GM04504 (cell line): Measurements from ENCODE around the gene CARS2.
A peak's percentile ranks its signal among the peaks of the same experiment; 100 is the strongest.
"Not testable (repeated sequence)": the region's sequence is repeated elsewhere in the genome, so short reads cannot be mapped to it uniquely, and the experiment has no call there.

Experiments used
- DNase-seq: peaks from one replicate; pipeline ENCODE4 v3.0.0-alpha.2; 2012; ENCODE audit warnings: low read depth

The CARS2 gene

DNA sequence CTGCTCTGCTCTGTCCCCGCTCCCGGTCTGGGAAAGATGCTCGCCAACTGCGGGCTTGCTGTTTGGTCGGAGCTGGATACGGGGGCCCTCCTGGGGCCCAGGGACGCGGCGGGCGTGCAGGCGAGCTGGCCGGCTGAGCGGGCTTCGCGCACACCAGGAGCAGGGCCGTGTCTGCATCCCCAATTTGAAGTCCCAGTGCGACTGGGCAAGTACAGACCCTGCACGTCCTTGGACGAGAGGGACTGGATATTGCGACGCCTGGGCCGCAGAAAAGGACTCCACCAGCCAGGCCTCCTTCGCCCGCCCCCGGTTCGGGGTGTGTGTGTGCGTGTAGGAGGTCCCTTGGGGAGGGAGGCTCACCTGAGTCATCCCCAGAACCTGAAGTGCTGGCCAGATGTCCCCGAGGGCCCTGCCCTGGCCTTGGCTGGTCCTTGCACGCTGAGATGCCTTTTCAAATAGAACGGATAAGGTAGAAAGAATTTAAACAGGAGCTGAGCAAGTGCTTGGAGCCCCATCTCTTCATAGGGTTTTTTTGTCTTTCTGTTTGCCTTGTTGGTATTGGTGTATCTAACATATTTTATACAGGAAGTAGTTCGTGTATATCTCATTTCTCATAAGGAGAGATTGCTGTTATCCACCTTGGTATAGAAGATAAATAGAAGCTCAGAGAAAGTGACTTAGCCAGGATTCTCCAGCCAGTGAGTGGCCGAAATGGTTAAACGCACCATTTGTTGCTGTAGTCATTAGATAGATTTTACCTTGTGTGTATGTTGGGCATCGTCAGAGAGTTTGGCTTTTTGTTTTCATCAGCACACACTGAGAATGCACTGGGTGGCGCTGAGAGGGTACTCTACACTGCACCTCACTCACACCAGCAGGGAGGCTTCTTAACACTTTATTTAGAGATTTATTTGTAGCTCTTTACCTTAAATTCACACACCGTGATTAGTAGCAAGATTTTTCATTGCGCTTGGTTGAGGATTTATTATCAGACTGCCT, 89.5 kb downstream of the CARS2 start:
- no peak for DNase-seq

DNA sequence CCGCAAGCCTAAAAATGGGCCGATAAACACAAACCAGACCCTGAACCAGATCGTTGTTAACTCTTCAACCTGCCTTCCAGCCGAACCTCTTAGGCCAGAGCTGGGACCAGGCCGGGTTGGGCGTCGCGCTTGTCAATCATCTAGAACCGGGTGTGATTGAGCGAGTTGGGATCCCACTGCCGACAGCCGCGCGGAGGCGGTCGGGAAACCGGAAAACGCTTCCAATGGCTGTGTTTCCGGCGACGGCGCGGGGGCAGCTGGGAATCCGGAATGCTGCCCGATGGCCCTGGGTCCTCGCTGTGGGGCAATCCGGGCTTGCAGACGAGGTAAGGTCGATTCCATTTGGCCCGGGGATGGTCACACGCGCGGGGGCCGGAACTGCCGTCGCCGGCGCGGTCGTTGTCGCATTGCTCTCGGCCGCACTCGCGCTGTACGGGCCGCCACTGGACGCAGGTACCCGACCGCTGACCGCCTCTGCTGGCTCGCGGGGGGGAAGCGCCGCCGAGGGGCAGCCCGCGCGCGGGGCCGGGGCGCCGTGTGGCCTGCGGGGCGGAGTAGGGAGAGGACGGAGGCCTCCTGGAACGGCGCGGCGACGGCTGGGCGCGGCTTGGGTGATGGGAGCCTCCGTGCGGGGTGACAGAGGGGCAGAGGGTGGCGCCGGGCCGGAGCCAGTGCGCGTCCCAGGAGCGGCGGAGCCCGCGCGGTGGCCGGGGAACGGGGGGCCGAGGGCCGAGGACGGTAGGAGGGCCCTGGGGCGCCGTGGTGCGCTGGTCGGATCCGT, 90.4 kb downstream of the CARS2 start, which contains the start of gene NAXD:
Gene NAXD (plus strand): TSS at position 224 of the 781 bp plus-strand sequence. CDS start 57 bp downstream, at position 281.
- DNase-seq: peak; percentile 90

DNA sequence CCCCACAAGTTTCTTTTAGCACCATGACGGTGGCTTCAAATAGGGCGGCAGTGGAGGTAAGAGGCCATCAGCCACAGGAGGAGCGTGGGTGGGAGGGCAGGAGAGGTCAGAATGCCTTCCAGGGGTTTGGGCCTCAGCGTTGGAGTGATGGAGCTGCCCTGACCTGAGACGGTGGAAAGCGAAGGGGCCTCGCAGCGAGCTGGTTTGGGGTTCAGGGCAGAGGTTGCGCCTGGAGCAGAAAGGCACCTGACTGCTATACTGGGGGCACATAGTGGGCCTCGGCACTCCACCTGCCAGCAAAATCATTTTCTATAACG, 91.0 kb downstream of the CARS2 start:
- DNase-seq: no peak

DNA sequence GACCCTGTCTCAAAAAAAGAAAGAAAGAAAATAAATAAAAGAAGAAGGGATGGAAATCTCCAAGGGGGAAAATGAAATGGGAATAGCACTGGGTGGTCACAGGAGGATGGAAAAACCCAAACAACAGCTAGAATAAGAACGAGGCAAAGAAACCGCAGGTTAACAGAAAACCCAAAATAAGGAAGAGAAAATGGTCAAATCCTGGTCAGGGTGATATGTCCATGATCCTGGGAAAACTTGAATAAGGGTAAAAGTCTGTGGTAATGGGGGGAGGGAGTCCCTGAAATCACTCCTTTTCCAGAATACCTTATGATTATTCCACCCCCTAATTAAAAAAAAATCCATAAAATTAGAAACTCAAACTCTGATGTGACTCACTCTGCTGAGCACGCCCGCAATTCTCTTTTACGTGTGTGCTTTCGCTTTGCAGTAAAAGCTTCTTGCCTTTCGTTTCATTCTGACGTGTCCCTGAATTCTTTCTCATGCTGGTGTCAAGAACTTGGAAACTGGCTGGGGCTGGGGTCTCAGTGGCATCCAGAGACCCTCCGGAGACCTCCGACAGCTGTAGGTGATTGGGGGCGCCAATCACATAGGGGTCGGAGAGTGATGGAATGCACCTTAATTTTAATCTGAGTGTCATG, 94.8 kb downstream of the CARS2 start:
- DNase-seq: no peak

DNA sequence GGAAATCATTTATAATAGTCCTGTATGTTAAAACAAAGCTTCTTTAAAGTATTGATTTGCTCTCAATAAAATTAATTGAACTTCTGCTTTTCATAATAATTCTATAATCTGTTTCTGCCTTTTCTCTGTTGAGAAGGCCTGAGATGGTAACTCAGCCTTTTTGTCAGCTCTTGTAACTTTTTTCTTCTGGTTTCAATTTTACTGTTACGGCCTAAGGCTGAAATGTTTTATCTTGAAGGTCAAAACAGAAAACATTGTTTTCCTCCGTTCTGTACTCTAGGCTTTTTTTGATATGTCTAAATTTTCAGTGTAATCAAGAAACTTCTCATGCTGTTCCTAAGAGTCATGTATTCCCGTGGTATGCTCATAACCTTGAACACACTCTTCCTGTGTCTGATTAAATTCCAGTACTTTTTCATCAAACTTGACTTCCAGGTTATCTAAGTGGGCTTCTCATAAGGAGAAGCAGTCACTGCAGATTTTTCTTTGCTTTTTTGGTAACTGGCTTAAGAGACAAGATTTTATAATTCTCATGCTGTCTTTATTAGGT, 98.2 kb downstream of the CARS2 start:
- DNase-seq: no peak

DNA sequence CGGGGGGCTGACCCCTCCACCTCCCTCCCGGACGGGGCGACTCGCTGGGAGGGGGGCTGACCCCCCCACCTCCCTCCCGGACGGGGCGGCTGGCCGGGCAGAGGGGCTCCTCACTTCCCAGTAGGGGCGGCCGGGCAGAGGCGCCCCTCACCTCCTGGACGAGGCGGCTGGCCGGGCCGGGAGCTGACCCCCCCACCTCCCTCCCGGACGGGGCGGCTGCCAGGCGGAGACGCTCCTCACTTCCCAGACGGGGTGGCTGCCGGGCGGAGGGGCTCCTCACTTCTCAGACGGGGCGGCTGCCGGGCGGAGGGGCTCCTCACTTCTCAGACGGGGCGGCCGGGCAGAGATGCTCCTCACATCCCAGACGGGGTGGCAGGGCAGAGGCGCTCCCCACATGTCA, 99.6 kb downstream of the CARS2 start:
- DNase-seq: not testable (repeated sequence)

DNA sequence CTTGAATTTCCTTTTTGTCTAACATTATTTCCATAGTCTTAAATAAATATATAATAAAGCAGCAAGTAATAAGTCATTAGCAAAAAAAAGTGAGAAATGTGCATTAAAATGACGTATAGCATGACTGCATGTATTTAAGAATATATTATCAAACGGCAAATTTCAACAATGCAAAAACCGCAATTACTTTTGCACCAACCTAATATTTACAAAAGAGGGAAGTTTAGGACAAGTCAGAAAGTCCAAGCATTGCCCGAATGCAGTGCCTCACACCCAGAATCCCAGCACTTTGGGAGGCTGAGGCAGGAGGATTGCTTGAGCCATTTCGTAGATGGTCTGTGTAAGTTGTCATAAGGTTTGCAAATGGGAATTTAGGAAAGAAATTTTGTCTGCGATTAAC, 100.8 kb downstream of the CARS2 start:
- no peak for DNase-seq

DNA sequence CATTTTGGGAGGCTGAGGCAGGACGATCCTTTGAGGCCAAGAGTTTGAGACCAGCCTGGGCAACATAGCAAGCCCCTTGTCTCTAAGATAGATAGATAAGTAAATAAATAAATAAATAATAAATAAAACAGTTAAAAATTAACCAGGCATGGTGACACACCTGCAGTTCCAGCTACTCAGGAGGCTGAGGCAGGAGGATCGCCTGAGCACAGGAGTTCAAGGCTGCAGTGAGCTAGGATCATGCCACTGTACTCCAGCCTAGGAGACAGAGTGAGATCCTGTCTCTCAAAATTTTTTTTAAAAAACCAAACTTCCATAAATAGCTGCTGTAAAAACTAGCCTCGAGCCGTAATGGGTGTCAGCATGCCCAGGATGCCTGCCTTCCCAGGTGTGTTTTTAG, 104.9 kb downstream of the CARS2 start:
- DNase-seq: no peak

DNA sequence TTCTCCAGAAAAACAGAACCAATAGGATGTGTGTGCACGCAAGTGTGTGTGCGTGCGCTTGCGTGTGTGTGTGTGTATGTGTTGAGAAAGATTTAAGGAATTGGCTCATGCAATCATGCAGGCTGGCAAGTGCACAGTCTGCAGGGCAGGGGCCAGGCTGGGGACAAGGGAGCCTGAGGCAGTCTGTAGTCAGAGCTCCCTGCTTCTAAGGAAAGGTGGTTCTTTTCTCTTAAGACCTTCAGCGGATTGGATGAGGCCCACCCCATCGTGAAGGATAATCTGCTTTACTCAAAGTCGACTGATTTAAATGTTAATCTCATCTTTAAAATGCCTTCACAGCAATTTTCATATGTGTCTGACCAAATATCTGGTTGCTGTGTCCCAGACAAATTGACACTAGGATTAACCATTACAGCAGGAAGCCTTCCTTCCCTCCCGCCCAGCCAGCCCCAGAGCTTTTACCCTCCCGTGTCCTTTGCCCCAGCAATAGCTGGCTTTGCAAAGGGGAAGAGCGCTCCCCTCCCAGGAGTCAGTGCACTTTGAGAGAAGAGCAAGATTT, 105.6 kb downstream of the CARS2 start:
- no peak for DNase-seq

DNA sequence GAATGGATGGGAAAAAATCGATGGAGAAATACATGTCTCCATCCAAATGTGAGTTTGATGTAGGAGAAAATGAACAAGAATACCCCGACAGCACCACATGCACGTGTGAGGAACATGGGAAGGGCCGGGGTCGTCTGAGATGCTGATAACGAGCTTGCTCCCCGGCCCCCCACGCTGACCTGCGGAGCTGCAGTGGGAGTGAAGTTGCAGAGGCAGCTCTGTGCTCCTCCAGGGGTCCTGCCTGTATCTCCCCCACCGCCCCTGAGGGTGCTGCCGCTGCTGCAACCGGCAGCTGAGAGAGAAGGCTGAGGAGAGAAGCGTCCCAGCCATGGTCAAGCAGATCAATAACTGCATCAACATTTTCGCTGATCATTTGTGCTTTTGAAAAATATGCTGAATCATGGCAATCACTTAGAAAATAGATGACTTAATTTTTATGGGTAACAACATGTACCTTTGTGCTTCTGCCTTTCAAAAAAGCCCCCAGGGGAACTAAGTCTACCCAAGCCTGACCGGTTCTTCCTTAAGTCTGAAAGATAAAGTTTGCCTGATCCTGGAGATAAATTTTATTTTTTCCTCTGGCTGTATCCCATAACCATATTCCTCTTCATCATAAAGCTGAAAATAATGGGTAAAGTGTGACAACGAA, 108.8 kb downstream of the CARS2 start:
- no peak for DNase-seq

DNA sequence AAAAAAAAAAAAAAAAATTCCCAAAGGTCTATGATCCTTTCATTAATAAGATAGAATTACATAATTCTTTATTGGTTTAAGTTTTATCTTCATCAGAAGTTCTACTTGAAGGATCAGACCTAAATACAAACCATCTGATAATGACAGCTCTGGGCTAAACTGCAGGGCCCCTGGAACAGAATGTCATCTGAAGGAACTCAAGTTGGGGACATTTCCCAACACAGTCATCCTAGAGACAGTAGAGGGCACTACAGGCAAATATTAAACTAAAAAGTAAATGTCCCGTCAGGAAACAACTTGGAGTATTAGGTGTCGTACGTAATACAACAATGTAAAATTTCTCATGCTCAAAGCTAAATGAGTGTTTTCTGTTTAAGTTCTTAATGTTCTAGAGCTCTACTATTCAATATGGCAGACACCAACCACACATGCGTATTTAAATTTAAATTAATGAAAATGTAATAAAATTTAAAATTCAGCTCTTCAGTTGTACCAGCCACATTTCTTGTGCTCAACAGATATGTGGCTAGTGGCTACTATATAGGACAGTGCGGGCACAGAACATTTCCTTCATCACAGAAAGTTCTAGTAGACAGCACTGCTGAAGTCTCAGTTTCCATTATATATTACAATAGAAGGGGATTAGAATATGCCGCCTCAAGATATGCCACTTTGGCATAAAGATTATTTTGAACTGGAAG, 112.3 kb downstream of the CARS2 start:
- no peak for DNase-seq

DNA sequence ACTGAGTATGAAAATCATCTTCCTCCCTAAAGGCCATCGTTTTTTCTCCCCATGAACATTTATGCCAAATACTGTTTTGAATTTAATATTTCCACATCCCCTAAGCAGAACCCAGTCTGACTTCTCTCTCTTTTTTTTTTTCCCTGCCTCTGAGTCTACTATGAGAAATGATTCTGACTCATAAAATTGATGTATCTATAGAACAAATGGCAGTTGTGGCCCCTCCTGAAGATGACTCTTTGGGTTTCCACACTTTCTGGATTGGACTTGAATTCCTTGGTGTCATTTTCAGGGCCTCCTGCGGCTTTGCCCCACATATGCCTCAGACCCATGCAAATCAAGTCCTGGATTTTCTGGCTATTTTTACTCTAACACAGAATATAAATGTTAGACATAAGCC, 113.3 kb downstream of the CARS2 start:
- DNase-seq: no peak
